Stimulated activated CD8-positive, alpha-beta memory T cell treated with anti-CD3 and anti-CD28 coated beads, Interleukin-4, amount 100 ng/mL, for 24 hours (primary cell): ENCODE results near the gene STRA6.

Experiments
- DNase-seq: peaks from one replicate; pipeline ENCODE4 v3.0.0-alpha.2; 2020; ENCODE audit warnings: low read depth

Gene STRA6

DNA sequence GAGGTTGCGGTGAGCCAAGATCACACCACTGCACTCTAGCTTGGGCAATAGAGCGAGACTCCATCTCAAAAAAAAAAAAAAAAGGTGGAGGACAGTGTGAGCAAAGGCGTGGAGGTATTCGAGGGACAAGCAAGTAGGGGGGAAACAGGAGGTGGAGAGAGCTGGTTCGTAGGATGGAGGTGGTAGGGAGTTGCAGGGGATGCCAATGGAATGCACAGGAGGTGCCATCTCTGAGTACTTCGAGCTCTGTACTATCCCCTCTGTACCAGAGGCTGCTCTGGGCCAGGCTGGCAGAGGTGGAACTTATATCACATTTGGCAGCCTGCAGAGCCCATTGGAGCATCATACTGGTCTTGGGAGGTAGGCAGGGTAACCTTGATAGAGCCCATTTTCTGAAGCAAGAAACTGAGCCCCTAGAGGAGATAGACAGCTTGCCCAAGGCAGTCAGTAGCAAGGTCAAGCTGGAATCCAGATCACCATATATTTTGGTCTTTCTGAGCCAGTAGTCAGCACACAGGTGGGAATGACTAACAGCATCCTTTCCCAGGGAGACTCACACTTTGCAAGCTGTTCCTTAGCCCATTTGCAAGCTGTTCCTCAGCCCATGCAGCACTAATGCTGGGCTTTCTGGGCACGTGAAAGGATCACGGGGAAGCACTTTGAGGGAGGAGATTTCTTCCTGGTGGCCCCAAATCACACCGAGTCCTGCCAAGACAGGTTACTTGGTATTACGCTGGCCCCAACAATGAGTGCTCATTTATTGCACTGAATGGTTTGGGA lies 24.4 kb upstream of the STRA6 start:
- DNase-seq, result no peak

DNA sequence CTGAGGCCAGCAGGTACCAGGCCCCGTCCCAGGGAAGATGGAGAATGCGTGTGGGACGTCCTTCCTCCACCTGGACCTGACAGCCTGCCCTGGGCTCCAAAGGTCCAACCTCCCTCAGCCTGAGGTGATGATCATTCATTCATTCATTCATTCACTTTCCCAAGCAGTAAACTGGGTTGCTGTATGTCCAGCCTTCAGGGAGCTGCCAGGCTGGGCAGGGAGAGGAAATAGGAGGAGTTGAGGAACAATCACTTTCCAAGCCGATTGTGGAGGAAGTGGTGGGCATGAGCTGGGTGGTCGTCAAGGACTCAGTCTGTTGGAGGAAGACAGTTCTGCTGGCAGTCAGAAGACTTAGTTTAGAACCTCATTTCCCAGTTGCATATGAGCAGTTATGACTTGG lies 23.3 kb upstream of the STRA6 start:
- DNase-seq, result no peak

DNA sequence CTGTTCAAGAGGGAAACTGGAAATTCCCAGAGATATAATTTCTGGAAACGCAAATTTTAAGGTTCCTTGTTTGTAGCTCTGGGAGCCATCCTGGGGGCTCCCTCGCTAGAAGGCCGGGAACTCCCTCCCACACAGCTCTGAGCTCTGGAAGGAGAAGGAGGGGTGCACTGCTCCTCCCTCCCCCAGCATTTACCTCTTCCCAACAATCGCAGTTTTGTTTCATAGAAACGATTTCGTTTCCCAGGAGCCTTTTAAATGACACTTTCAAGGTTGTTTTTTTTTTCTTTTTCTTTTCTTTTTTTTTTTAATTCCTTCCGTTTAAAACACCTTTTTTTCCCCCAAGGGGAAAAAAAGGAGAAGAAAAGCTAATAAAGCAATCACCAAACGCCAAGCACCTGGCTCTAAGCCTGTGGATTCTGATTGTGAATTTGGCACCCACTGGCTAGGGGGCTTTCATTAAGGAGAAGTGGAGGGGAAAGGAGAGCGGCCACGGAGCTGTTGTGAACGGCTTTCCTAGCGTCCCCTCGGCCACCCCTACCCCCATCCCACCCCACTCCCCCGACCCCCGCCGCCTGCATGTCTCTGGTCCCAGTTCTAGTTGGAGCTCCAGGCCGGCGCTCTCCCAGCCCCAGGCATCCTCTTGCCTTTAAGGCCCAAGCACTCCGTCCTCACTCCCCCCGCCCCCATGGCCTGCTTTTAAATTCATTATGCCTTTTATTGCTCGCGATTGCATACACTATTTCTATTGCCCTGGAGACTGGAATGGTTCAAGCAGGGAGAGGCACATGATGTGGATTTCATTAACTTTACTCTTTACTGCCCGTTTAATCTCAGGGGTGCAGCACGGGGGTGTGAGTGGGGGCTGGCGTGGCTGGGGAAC lies 19.9 kb upstream of the STRA6 start:
- DNase-seq, result no peak

DNA sequence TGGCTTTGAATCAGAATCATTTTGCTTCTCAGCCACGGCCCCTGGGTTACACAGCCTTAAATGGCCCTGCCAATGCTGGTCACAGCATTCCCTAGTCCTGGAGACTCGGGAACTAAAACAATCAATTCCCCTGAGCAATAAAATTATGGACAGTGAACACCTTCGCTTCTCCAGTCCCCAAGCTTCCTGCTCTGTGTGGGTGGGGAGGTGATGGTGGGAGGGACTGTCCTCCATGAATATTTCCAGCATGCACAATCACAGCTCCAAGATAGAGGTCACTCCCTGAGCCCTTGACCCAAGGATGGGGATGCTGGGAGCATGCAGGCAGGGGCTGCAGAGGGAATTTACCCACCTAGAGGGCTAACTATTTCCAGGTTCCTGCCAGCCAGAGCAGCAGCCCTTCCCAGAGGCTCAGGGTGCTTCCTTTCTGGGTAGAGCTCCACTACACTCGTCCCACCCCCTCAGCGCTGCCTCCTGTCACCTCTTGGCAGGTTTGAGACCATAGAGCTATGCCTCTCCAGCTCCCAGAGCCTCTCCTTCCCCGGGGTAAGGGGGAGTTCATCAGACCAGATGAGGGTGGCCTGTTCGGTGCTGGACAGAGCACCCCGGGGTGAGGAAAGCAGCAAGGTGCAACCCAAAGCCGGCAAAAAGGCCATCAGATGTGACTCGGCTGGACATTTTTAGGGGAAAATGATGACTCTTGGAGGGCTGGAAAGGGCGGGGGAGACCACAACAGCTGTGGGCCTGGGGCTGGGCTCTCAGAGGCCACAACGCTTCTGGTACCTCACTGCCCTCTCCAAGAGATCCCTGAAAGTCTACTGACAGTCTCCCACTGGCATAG lies 19.0 kb upstream of the STRA6 start:
- no peak for DNase-seq

DNA sequence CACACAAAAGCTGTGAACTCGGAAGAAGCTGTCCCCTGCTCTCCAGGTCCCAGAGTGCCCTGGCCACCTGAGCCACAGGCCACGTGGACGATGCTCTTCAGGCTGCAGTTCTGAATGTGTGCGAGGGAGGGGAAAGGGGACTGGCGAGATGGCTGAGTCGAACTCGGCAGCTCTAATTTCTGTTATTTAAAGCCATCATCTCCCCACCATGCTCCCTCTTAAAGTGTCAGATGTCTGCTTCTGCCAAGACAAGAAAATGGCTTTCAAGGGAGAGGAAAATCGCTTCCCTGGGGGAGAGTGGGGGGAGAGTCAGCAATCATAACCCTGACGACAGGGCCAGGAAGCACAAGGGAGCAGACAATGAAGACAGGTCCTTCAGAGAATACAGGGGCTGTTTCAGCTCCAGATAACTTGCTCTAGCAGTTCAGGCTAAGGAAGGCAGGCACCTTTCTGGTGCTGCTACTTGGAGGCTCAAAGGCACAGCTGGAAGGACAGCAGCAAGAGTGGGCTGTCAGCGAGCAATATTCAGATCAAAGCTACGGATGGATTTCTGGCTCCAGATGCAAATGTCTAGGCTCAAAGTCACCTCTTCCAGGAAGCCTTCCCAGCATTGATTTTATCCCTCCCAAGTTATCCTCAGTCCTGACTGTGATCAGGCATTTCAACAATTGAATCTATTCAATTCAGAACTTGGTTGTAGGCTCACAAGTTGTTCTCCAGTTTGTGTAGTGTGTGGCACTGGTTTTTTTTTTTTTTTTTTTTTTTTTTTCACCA lies 18.1 kb upstream of the STRA6 start:
- DNase-seq, result no peak

DNA sequence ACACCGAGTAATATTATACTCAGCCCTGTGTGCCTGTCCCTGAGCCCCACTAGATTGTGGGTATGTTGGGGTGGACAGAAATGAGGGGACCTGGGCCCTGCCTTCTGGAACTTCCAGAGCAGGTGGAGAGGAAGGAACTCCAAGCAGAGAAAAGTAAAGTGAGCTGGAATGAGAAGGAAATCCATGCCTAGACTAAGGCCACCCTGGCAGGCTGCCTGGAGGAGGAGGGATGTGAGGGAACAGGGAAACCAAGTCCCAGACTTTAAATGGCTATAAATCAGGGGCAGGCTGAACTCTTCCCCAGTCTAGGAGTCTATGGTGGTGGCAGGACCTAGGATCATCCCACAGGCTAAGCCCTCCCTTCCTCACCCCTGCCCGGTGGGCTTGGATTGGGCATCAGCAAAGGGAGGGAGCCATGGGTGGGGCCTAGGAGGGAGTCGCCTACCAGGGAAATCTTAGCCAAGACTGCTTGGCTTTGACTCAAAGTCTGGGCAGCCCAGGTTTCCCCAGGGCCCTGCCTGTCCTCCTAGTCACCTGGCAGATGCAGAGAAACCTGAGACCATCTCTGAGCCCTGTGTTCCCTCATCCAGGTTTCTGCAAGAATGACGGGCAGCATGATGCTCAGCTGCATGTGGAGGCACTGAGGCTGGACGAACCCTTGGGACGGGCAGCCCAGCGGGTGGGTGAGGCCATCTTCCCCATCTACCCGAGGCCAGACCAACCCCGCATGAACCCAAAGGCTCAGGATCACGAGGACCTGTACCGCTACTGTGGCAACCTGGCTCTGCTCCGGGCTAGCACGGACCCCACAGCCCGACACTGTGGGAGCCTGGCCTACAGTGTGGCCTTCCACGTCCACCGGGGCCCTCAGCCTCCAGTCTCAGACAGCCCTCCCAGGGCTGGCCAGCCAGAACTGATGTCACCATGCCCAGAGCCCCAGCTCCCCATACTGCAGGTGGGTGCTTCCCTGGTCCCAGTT lies 15.6 kb upstream of the STRA6 start:
- DNase-seq, result no peak

DNA sequence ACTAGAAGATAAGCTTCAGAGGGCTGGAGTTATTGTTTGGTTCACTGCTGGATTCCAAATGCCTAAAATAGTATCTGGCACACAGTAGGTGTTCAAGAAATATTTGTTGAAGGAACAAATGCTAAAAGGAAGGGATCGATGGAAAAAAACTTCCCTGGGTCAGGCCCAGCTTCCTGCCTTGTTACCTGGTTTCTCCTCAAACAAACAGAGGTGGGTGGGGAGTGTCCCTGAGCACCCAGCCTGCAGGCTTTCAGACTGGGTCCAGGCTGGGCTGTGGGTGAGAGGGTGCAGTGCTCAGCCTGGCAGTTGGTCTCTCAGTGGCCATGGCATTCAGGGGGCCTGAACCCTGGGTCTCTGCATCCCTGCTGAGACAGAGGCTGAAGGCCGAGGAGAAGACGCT lies 14.4 kb upstream of the STRA6 start:
- DNase-seq, result no peak

DNA sequence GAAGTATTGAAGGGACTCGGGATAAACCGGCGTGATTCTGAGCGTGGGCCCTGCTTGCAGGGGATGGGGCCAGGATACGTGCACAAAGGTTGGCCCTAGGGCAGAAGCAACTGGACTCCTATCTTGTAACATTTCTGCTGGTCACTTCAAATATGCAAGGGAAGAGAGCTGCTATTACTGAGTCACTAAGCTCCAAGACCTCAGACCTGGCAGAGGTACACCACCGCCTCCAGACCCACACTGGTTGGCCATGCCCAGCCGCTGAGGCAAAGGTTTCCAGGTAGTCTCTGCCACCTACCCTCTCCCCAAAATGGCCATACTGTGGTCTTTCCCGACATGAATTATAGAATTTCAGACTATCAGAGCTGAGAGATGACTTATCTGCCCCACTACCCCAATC lies 13.4 kb upstream of the STRA6 start:
- DNase-seq, result no peak

DNA sequence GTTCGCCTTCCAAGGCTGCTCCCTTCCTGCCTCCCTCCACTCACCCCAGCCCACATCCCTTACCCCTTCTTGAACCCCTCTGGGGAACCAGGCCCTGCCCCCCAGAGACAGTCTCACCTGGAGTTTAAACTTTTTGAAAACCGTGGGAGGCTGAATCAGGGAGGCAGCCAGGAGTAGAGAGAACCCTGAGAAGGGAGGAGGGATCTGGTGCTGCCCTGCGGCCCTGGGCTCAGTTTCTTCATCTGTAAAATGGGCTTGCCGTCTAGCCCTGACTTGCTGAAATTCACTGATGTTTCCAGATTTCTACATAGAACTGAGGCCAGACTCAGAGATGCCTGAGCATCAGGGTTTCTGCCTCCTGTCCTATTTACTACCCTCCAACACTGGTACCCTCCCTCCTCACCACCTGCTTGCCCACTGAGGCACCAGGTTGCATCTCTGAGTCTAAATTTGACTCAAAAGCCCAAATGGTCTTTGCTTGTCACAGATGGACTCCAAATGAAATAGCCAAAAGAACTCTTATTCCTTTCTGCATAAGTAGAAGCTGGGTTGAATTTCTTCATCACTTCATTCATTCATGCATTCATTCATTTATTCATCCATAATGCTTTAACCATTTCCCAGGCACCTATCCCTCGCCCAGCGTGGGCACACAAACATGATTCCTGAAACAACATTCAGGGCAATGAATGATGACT lies 11.9 kb upstream of the STRA6 start:
- DNase-seq, result no peak

DNA sequence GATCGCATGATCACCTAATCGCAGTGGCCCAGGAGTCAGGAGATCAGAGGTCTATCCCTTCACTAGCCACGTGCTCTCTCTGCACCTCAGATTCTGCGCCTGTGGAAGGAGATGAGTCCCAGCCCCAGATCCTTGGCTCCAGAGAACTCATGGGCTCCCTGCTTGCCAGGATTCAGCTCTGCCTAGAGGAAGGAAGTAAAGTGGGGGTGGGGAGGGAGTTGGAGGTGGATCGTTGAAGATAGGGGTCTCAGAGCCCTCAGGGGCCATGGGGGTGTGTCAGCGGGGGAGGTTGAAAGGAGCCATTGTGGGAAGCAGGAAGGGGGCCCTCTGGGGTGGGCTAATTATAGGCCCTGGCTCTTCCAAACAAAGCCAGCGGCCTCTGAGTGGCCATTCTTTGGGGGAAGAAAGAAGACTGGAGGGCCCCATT lies 11.3 kb upstream of the STRA6 start:
- DNase-seq, result no peak

DNA sequence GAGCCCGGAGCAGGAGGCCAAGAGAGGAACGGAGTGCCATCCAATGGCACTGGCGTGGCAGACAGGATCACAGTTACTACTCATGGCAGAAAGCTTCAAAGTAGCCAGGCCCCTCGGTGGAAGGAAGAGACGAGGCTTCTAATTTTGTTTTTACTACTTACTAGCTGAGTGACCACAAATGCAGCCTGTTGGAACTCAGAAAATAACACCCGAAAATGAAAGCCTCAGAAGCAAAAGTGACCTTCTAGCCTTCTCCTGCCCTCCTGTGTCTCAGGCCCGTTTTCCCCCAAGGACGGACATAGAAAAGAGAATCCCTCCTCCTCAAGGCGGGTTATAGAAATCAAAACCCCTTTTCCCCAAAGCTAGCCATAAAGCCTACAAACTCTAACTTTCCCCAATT lies 9.9 kb upstream of the STRA6 start:
- no peak for DNase-seq

DNA sequence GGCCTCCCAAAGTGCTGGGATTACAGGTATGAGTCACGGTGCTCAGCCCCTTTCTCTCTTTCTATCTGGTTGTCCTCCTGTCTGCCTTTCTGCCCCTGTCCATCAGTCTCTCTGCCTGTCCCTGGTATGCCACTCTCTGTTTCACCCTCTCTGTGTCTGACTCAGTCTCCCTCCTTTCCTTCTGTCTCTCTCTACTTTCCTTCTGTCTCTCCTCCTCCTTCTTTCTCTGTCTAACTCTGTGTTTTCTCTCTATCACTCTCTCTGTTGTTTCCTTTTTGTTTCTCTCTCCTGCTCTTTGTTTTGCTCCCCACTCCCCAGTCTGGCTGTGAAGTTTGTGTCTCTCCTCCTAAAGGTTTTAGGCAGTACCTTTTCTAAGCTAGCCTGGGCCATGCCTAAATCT lies 9.1 kb upstream of the STRA6 start:
- DNase-seq, result no peak

DNA sequence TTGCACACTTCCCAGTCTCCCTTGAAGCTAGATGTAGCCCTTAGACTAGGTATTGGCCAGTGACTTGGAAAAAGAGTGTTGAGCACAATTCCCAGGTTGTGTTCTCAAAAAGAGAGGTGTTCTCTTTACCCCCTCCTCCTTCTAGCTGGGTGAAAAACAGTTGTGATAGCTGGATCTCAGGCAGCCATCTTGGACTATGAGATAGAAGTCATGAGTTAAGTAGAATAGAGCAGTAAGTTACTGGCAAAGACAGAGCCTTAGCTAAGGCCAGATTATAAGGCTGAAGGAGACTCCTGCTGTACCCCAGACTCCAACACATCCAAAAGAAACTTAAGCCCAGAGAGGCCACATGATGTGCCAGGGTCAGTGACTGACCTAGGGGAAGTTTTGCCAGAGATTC lies 8.1 kb upstream of the STRA6 start:
- DNase-seq, result no peak

DNA sequence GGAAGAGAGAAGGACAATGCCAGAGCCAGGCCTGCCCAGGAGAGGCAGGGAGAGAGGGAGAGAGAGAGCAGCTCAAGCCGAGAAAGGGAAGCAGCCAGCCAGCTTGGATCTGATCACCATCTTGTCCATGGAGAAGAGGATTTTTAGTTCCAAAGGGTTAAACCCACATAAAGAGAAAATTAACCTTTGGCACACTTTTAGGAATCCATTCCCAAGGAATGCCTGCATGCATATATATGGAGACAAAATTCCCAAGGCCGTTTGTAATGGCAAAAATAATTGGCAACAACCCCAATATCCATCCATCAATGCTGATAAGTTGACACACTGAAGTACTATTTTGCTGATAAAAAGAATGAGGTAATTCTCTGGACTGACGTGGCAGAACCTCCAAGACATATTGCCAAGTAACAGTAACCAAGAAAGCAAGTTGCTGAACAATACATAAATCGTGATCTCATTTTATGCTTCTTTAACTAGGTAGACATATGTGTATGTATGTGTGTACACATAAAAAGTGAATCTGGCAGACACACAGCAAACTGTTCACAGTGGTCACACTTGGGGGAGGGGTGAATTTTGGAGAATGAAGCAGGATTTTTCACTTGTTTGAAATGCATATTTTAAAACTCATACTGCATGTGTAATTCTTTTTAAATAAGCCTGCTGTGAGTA lies 7.5 kb upstream of the STRA6 start:
- no peak for DNase-seq

DNA sequence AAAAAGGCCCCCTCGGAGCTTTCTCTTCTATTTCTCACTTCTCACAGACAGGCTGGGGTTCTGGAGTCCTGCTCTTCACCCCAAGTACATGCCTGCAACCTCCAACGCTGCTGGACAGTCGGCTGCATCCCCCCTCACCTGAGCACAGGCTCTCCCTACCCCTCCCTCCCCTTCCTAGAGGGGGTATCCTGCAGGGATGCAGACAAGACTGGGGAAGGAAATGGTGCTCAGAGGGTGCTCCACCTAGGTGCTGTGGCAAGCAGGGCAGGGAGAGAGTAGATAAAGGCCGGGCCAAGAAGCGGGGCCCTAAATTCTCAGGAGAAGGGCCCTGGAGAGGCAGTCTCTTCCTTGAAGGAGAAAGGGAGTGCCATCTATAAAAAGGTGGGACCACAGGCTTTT lies 7.0 kb upstream of the STRA6 start:
- DNase-seq, result no peak

DNA sequence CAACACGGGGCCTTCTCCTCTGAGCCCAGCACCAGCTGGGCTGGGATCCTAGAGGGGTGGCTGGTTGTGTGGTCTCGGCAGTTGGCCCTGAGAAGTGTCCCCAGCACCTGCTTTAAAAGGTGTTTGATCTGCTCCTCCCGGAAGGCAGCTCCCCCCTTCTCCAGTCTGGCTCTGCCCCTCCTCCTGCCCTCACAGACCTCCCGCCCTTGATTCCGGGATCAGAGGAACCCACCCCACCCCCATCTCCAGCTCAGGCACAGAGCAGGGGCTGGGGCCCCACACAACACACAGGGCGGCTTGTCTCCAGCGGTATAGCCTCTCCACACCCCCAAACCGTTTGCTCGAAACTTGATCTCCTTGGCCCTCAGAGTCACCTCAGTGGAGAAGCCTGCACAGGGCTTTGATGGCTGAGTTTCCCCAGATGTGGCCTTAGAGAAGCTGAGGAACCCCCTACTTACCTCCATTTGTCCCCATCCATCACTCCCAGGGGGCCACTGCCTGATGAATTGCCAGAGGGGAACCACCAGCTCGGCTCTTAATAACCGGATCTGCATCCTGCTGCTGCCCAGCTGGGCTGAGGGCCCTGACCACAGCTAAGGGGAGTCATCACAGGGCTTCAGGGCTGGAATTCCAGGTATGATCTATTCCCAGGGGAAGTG lies 6.4 kb upstream of the STRA6 start:
- DNase-seq, result no peak

DNA sequence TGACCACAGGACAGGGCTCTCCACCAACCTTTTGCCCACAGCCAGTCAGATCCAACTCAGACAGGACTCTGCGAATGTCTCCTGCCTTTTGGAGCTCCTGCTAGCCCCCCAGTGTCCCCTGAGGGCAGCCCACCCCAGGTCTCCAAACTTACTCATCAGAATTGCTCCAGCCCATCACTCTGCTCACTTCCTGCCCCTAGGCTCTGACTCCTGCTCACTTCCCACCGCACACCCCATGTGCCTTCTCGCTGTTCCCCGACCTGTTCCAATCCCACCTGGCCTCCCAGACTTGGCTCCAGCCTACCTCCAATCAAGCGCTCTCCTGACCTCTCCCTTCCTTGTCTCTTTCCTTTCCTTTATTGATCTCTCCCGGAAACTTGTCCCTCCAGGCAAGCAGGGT lies 5.9 kb upstream of the STRA6 start:
- DNase-seq, result no peak

DNA sequence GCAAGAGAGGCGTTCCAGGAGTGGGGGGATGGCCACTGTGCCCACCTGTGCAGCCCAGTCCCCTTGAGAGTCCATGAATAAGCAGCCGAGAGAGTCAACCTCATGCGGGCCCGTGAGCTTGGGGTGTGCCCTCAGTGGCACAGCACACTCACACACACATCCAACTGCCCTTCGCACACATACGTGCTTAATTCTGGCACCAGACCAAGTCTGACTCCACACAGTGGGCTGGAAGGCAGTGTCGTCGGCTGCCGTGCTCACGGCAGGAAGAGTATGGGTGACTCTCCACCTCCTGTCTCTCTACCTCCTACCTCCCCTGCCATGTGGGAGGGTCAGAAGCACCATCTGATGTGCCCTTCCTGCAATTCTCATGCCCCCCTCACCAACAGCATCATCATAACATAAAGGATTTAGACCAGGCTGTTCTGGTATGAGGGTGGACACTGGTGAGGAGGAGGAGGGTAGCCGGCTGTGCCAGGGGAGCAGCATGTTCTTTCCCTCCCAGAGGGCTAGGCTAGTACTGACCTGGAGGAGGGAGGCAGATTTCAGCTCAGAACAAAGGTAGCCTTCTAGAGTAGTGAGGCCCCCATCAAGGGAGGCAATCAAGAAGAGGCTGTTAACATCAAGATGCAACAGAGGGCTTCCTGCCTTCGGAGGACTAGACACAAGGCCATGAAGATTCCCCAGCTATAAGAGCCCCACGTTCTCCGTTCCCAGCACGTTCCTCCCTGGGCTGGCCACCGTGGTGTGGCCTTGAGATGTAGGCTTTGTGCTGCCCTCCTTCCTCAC lies 5.3 kb upstream of the STRA6 start:
- DNase-seq, result no peak
